ENCODE results near the gene PRKN. TPM values are rescaled to one million over a fixed set of nuclear protein-coding genes. Genes with fewer than 3 reads are reported as not detected.

The PRKN gene
- total RNA-seq, 1 experiment from 2014 or later = 0.46 TPM

DNA sequence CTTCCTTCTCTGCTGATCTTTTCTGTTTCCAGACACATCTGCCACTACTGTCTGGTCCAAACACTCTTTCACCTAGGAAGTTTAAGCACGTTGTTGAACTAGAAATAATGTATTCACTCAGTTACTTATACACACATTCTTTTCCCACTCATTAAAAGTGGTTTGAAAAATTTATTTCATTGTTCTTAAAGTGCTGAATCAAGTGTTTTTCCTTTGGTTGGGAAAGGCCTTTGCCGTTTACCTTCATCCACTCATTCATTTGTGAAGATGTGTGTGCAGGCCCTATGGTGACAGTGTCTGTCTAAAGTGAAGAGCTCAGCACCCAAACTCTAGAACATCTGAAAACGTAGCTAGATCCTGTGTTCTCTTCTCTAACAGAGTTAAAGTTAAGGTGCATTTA lies 1389.6 kb downstream of the PRKN start:
- TF ChIP-seq SIN3A (IDR thresholded peaks at IDR 0.05; ENCODE audit: borderline replicate concordance, insufficient read depth, low read depth, low read length) (no peak), TCF7L2 (IDR thresholded peaks at IDR 0.05; ENCODE audit: low read depth, low read length) (no peak), POLR2AphosphoS5 (IDR thresholded peaks at IDR 0.05; ENCODE audit: low read depth, low read length) (no peak), CTCF (IDR thresholded peaks at IDR 0.05) (no peak)
- TF ChIP-seq, protein P1, sequence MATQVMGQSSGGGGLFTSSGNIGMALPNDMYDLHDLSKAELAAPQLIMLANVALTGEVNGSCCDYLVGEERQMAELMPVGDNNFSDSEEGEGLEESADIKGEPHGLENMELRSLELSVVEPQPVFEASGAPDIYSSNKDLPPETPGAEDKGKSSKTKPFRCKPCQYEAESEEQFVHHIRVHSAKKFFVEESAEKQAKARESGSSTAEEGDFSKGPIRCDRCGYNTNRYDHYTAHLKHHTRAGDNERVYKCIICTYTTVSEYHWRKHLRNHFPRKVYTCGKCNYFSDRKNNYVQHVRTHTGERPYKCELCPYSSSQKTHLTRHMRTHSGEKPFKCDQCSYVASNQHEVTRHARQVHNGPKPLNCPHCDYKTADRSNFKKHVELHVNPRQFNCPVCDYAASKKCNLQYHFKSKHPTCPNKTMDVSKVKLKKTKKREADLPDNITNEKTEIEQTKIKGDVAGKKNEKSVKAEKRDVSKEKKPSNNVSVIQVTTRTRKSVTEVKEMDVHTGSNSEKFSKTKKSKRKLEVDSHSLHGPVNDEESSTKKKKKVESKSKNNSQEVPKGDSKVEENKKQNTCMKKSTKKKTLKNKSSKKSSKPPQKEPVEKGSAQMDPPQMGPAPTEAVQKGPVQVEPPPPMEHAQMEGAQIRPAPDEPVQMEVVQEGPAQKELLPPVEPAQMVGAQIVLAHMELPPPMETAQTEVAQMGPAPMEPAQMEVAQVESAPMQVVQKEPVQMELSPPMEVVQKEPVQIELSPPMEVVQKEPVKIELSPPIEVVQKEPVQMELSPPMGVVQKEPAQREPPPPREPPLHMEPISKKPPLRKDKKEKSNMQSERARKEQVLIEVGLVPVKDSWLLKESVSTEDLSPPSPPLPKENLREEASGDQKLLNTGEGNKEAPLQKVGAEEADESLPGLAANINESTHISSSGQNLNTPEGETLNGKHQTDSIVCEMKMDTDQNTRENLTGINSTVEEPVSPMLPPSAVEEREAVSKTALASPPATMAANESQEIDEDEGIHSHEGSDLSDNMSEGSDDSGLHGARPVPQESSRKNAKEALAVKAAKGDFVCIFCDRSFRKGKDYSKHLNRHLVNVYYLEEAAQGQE (IDR thresholded peaks at IDR 0.05; ENCODE audit: insufficient read depth in 1 of 2, low read depth in 2 of 2, low read length in 1 of 2) = no peak
- ChIA-PET POLR2A (no interaction called here), CTCF (no interaction called here)
- Histone ChIP-seq H3K27me3 (ENCODE audit: control insufficient read depth, insufficient read depth, low read length) (no peaks in the 10 kb centered on the region), H3K4me1 (ENCODE audit: control insufficient read depth, insufficient read depth, low read length) (no peaks in the 10 kb centered on the region), H3K36me3 (ENCODE audit: control insufficient read depth, insufficient read depth, low read length) (no peaks in the 10 kb centered on the region), H3K9me3 (ENCODE audit: control insufficient read depth, insufficient read depth, low read depth, low read length) (no peaks in the 10 kb centered on the region), H3K4me3 (ENCODE audit: low read depth in 2 of 2, low read length in 2 of 2) (no peak overlapping the region), H3K27ac (ENCODE audit: low read length) (no peak overlapping the region)
- DNase-seq (ENCODE audit: low read depth, low spot score) = no peak
- in situ Hi-C loops (cut with HindIII; ENCODE audit: low pct_unique_long_range_greater_than_20kb, low sequenced_read_pairs) (no loop called here), intact Hi-C loops (cut with micrococcal nuclease; ENCODE audit: unreplicated experiment) (no loop called here)
- no peak for ATAC-seq
- BruUV-seq (replicated peaks) = no TSS peak

- intact Hi-C loops (cut with micrococcal nuclease; ENCODE audit: unreplicated experiment) (no loop called here), in situ Hi-C loops (cut with HindIII; ENCODE audit: low pct_unique_long_range_greater_than_20kb, low sequenced_read_pairs) (no loop called here)
- H3K4me1 ChIP-seq (ENCODE audit: control insufficient read depth, insufficient read depth, low read length) = no peaks in the 10 kb centered on the region
- DNase-seq (ENCODE audit: low read depth, low spot score) (no peak), ATAC-seq (no peak)
- no peaks in the 10 kb centered on the region for H3K36me3 ChIP-seq (ENCODE audit: control insufficient read depth, insufficient read depth, low read length)
- CTCF ChIA-PET = no interaction called here
- POLR2A ChIA-PET = interaction anchor here (0.6 kb wide), 1 partner anchor 9 kb away, joined by 3 read pairs; no protein-coding TSS in a partner anchor
- H3K9me3 ChIP-seq (ENCODE audit: control insufficient read depth, insufficient read depth, low read depth, low read length) = no peaks in the 10 kb centered on the region
- TF ChIP-seq TCF7L2 (IDR thresholded peaks at IDR 0.05; ENCODE audit: low read depth, low read length) = no peak
- TF ChIP-seq POLR2AphosphoS5 (IDR thresholded peaks at IDR 0.05; ENCODE audit: low read depth, low read length) = no peak
- TF ChIP-seq, protein P1 (IDR thresholded peaks at IDR 0.05; ENCODE audit: insufficient read depth in 1 of 2, low read depth in 2 of 2, low read length in 1 of 2) = no peak
- no peak for TF ChIP-seq CTCF (IDR thresholded peaks at IDR 0.05)
- BruUV-seq (replicated peaks) = no TSS peak
- H3K27ac ChIP-seq (ENCODE audit: low read length) = no peak overlapping the region
- no peaks in the 10 kb centered on the region for H3K27me3 ChIP-seq (ENCODE audit: control insufficient read depth, insufficient read depth, low read length)
- H3K4me3 ChIP-seq (ENCODE audit: low read depth in 2 of 2, low read length in 2 of 2) = no peak overlapping the region
Observed at GRCh38 chr6:161336479-161336878, 1391.1 kb downstream of the PRKN start.
